ENCODE results near the gene CMSS1.

The CMSS1 gene

DNA sequence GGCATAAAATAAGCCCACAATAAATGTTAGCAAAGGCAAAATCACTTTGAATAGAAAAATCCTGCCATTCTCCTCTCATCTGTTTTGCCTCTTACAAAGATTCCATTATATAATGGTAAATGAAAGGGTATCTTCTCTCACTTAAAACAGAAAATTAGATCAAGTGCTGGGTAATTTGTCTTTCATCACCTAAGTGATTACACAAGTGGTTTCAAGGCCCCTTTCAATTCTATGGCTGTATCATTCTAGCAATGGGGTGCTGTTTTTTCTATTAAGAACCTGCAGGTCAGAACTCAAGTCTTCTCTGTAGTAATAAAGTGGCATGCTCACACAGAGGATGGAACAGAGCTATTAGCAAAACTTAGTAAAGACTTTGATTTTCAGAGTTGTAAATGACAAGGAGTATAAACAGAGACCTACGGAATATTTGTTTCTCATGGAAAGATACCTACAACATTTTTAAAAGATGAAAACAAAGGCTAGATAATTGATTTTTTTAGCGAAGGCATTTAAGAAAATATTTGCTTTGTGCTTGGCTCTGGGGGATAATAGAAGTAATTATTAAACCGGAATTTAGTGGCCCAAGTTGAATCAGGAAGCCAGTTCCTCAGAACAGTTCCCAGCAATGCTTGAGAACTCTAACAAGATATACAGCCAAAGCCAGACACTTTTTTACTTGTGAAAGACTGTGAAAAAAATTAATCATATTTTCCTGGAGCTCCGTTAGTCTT, 137.4 kb downstream of the CMSS1 start:
- no peak for DNase-seq (ENCODE audit: extremely low read depth in 1 of 2, low read depth in 1 of 2)

DNA sequence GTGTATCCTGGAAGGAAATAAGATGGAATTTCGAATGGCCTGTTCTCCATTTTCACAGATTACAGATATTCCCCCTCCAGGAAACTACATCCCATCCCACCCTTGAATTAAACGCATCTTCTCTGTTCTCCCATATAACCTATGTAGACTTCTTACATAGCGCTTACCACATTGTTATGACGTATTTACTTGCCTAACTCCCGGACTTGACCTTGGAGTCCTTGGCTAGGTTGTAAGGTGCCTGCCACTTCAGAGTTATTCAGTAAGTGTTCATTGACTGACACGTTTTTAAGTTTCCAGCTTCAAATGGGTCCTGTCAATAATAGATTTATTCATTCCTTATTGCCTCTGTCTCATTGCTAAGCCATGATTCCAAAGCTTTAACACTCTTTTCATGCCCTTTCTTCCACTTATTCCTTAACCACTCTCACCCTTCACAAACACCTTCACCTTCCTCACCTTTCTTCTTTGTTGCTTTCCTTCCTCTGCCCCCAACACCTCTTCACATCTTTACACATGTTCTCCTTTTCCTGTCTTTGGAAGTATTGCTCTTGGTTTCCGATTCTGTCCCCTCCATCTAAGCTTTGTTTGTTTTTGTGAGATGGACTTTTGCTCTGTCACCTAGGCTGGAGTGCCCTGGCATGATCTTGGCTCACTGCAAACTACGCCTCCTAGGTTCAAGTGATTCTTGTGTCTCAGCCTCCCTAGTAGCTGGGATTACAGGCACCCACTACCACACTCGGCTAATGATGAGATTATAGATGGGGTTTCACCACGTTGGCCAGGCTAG, 138.3 kb downstream of the CMSS1 start:
- no peak for DNase-seq (ENCODE audit: extremely low read depth in 1 of 2, low read depth in 1 of 2)

DNA sequence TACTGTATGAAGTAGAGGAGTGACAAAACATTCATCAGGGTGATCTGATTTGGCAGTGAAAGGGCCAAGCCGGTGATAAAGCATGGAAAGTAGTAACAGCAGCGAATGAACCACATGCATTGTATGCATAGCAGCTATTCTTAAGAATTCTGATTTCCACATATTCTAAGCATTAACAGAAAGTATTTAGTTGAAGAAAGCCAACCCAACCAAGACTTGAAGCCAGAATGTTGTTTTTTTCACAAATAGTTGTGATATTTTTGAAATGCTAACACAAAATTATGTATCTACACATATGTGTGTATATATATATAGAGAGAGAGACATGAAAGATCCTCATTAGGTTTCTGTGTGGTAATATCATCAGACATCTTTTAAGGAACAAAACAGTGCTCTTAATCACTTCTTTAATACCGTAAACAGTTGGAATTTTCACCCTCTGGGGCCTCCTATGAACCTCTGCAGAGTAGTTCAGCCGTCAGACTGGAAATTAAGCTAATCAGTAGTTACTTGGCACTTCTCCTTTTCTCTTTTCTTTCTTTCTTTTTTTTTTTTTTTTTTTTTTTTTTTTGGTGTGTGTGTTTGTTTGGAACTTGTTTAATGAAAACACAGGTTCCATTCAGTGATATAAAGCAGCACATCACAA, 139.6 kb downstream of the CMSS1 start:
- DNase-seq (ENCODE audit: extremely low read depth in 1 of 2, low read depth in 1 of 2), result no peak

DNA sequence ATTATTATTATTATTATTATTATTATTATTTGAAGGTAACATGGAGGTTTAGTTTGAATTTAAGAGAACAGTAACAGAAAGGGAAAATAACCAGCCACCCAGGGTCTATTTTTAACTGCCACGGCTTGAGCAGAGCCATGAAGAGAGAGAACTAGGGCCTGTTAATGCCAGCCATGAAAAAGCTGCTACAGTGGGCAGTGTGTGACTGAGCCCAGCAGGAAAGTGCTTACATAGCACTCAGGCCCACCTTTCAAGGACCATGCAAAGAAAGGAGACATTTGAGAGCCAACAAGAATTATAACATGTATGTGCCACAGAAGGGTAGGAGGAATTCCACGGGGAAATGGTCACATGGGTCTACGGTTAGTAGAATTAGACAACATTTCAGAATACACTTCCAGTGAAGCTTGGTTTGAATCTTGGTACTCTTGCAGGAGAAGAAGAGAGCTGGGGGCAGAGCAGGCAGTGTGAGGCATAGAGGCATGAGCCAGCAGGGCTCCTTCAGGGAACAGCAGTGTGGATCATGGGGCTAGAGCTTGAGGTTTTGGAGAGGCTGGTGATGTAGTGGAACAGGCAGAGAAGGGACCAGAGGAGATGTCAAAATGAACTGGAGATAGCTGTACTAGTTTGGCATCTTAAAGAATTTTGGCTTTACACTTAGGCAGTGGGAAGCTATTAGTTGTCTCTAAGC, 140.7 kb downstream of the CMSS1 start:
- DNase-seq (ENCODE audit: extremely low read depth in 1 of 2, low read depth in 1 of 2), result no peak

DNA sequence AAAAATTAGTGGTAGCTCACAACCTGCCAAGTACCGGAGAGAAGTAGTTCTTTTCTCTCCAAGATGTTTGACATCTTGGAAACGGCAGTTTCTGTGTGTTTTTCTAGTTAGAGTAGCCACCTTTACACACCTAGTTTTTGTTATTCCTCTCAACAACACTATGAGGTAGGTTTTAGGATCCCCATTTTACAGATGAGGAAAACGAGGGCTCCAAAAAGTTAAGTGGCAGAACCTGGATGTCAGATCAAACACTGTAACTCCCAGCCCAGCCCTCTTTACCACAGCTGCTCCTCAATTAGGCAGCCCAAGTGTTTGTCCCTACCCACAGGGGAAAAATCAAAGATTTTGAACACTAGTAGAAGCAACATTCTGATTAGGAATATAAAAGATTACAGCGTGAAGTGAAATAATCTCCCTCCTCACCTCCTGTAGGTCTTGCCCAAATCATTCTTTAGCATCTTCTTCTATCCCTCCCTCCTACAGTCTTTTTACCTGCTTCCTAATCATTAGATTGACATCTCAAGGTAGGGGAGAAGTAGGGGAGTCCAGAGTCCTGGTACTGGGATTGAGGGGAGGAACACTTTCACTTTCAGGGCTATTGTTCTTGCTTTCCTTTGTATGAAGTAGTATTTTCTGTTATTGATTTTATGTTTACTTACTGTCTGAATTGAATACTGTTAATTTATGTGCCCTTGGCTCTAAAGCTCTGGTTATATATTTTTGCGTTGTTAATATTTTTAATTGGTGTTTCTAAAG, 142.6 kb downstream of the CMSS1 start:
- DNase-seq (ENCODE audit: extremely low read depth in 1 of 2, low read depth in 1 of 2), result no peak

DNA sequence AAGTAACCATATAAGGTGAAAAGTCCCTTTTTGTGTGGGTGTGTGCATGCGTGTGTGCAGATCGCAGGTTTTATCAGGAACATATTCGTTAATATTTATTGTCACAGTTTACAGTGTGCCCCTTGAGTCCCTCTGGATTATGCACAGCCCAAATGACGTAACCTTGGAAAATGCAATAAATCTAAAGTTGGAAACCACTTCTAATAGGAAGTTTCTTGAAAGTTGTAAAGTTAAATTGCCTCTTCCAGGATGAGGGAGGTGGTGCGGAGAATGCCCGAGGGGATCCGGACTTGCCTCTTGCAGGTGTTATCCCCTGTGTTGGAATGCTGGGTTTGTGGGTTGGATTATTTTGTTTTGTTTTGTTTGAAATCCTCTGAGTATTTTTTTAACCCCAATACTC, 143.3 kb downstream of the CMSS1 start:
- DNase-seq (ENCODE audit: extremely low read depth in 1 of 2, low read depth in 1 of 2), result no peak

DNA sequence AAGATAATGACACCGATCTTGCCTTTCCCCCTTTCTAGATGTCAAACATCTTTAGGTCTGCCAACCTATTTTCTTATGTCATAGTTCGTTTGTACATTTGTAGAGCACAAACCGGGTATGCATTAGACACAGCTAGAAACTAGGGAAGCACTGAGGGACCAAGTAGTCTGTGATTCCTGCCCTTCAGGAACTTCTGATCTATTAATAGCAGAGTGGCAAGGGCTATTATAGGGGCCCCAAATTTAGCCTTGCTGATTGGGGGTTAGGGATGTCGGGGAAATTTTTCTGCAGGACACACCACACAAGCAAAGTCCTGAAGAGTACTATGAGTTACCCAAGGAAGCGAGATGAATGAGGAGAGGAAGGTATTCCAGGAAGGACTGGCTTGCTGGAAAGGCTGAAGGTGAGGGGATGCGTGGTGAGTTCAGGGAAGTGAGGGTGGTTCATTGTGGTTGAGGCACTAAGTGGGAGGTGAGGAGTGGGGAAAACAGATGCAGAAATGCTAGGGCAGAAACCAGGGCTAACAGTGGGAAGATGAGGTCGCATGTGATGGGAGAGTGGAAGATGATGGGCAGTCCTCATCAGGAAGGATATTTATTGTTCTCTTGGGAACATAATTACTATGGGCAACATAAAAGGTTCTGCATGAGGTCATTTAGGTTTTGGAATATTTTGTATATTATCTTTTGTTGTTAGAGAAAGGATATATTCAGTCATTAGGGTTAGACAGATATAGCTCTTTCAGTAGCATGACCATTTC, 144.3 kb downstream of the CMSS1 start:
- no peak for DNase-seq (ENCODE audit: extremely low read depth in 1 of 2, low read depth in 1 of 2)

DNA sequence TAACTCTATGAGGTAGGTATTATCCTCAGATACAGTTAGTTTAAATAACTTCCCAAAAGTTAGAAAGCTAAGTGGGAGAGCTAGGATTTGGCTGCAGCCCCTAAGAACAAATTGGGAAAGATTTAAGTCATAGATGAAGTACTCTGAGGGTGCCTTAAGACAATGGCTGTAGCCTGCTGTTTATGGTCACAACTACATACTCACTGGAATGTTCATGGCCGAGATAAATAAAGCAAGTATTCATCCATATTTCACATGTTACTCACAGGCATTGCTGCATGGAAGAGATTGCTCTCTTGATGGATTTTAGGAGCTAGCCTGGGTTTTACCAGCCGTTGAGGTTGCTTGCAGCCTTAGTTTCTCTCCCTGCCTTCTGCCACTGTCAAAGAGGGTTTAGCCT, 145.0 kb downstream of the CMSS1 start:
- no peak for DNase-seq (ENCODE audit: extremely low read depth in 1 of 2, low read depth in 1 of 2)

DNA sequence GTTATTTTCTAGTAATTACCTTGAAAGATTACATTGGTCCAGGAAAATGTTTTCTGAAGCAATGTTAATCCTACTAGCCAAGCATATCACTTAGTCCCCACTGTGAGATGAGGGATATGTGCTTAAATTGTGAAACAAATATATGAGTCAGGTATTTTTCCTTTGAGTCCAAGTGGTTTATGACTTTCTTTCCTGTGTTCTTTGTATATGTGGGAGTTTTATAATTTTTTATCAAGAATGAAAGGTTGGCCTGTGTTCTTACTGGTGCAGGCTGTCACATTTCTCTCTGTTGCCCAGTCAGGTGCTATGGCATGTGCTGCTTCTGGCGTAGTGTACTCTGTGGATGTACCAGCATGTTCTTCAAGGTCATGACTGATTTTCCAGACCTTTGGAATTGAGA, 147.4 kb downstream of the CMSS1 start:
- no peak for DNase-seq (ENCODE audit: extremely low read depth in 1 of 2, low read depth in 1 of 2)

DNA sequence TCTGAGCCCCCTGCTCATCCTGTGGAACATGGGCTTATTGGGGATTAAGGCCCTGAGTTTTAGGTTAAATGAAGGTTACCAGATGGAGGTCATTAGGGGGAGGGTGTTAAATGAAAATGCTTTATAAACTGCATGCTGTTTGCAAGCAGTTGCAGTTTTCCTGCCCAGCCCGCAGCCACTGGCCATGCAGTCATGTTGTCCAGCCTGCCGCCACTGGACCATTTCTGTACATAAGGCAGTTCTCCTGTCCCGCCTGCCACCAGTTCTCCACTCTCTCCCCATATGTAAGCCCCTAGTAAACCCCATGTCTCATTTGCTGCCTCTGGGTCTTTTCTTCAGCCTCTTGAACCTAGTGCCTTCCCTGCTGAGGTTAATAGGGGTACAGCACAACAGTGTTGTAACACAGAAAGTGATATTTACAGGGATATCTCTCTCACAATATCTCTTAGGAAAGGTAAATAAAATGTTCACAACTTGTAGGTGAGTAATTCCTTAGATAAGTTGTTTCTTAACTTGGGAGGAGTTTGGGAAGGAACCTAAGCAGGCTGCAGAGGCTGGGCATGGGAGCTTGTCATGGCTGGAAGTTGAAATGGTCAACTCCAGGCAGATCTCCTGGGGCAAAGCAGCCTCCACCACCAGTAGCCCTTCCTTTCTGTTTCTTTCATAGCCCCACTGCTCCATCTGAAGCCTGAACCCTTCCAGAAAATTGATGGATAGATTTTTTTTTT, 148.2 kb downstream of the CMSS1 start:
- no peak for DNase-seq (ENCODE audit: extremely low read depth in 1 of 2, low read depth in 1 of 2)

DNA sequence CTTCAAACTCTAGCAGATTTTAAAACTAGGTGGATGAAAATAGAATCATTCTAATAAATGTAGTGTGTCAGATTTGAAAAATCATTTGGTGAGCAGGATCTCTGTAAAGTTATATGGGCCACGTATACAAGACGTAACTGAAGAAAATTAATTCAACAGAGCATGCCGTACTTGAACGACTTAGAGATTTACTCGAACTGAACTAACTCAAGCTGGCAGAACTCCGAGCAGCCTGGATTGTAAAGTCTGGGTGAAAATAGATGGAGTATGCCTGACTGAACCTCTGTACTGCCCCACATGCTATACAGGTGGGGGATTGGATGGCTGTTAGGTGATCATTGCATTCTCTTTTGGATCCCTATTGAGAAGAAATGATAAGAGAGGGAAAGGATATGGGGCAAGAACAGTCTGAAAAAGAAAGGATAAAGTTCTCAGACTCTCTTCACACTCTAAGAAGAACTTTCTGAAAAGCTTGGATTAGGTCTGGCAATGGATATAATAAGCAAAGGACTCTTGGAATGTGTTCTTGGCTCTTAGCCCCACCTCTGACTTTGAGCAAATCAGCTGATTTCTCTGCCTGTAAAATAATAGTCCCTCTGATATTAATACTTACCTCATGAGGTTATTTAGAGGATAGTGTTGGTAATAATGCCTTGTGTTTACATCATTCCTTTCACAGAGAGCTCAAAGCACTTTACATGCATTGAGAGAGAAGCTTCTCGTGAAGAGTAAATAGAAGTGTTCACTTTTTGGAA, 149.2 kb downstream of the CMSS1 start:
- DNase-seq (ENCODE audit: extremely low read depth in 1 of 2, low read depth in 1 of 2), result no peak

DNA sequence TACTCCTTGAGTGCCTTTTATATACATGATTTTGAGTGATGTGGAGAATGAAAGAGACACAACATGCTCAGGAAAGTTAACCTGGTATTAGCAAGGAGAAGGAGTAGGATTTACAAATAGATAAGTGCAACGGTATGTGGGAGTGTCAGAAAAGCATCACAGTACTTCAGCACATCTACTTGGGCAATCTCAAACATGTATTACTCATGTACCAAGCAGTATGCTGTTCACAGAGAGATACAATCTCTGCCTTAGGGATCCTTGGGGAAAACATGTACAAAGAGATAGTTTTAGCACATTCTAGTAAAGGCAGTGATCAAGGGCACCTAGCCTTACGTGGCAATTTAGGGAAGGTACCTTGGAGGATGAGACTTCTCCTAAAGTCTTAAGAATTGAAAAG, 150.1 kb downstream of the CMSS1 start:
- DNase-seq (ENCODE audit: extremely low read depth in 1 of 2, low read depth in 1 of 2), result no peak

DNA sequence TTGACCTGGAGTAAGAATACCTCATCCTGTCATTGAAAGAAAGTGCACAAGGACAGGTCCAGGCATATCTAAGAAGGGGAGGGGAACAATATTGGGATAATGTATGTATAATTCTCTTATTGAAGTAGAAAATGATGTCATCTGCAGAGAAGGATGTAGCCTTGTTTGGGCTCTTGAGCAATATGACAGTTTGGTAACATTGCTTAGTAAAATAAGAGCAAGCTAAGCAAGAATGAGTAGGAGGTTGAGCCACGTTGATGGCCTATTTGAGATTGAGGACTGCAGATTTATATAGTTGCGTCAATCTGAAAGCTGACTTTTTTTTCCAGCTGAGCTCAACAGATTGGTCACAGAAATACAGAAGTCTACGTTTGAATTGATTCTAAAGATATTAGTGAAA, 151.5 kb downstream of the CMSS1 start:
- DNase-seq (ENCODE audit: extremely low read depth in 1 of 2, low read depth in 1 of 2), result no peak

DNA sequence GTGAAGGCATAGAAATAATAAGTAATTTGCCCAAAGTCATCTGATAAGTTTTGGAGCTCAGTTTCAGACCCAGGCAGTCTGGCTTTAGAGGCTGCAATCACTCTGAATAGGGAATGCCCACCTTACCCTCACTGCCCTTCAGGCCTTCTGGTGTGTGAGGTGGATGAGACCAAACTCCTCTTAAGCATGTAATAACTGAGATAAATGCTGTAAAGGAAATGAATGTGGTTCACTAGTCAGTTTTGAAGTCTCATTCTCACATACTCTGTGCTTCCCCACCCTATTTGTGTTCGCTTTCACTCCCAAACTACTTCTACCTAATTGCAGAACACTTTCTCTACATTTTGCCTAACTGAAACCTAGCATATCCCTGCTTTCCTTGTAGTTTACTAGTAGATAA, 152.5 kb downstream of the CMSS1 start:
- DNase-seq (ENCODE audit: extremely low read depth in 1 of 2, low read depth in 1 of 2), result no peak

DNA sequence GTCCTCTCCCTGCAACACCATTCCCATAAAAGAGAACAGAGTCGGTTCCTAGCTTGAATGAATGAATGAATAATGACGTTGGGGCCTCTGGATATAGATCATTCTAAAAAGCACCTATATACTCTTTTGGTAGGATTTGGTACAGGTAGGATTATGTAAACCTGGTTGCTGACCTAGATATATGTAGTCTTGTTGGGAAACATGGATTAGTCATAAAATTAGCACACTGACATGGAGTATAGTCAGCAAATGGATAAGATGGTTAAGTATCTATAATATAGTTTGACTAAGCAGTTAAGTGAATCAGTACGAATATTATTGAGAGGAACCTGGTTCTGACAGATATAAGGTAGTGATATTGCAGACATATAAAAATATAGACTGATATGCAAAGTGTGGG, 154.1 kb downstream of the CMSS1 start:
- DNase-seq (ENCODE audit: extremely low read depth in 1 of 2, low read depth in 1 of 2), result no peak

DNA sequence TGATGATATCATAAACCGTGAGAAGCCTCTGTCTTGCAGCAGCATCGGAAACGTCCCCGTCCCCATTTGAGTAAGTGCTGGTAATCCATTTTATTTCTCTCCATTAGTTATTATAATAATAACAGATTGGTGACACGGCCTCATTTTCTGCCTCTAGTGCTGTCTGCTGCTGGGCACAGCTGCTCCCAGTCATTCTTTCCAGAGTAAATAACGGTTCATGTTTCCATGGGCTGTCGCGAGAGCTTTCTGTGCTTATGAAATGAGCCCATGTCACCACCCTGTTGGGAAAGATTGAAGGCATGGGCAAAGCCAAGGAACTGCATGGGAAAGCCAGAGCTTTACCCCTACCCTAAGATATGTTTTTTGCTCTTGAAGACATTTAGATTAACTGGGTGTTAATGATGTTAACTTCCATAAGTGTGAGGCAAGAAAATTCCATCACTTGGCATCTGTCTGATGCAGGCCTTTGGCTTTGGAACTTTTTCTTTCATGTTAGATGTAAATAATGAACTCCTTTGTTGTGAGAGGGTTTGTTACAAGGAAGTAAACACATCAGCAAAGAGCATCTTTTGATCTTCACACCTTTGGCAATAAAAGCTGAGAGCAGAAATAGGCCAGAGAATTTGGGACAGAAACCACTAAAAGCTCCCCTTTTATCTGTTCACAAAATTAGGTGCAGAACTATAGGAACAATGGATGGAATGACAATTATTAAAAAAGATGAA, 154.9 kb downstream of the CMSS1 start:
- DNase-seq (ENCODE audit: extremely low read depth in 1 of 2, low read depth in 1 of 2), result no peak

DNA sequence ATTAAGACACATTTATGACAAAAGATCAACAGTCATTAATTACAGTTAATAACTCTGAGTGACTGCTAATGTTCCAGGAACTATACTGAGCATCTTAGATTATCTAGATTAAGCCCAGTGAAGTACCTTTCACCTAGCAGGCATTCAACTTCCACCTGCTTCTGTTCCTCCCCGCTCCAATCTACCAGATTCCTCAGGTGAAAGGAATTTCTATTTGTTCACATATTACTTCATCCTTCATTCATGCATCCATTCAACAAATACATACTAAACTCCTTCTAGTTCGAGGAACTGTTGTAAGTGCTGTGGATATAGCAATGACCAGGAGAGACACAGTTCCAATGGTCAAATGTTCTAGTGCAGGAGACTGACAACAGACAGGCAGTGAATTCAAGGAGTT, 157.3 kb downstream of the CMSS1 start:
- no peak for DNase-seq (ENCODE audit: extremely low read depth in 1 of 2, low read depth in 1 of 2)

DNA sequence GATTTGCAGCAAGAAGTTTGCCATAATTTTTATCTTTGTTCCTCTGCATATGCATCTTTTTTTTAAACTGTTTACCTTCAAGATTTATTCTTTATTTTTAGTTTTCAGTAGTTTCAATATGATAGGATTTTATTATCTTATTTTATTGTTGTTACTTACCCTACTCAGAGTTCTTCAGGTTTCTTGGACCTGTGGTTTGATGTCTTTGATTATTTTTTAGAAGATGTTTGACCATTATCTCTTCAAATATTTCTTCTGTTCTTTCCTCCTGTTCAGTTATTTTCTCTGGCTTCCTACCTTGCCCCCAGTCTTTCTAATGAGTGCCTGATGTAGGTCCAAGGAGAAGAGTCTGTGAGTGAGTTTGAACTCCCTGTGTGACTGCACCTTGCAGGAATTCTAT, 158.9 kb downstream of the CMSS1 start:
- DNase-seq (ENCODE audit: extremely low read depth in 1 of 2, low read depth in 1 of 2), result no peak
